Right atrium auricular region (tissue), 2 donors: ENCODE results near the gene S100A7A. TPM values are rescaled to one million over a fixed set of nuclear protein-coding genes. Genes with fewer than 3 reads are reported as not detected.

ENCODE experiments used
- DNase-seq: peaks from one replicate; pipeline ENCODE4 v3.0.0-alpha.2; 2019; ENCODE audit warnings: low spot score
- H3K27ac ChIP-seq, 2 donors: fragments of 200-600 bp; sonication (generic); 1 replicate in 1 of 2; 2 replicates in 1 of 2; pipeline ENCODE4 v1.5.1; 2016 to 2019
- H3K27me3 ChIP-seq, 2 donors: fragments of 200-600 bp; sonication (generic); one replicate each; pipeline versions ENCODE4 v1.5.1 to v1.6.0; 2017 to 2019
- H3K36me3 ChIP-seq: fragments of 200-600 bp; sonication (generic); one replicate; pipeline ENCODE4 v1.5.1; 2016
- H3K4me1 ChIP-seq, 2 donors: fragments of 200-600 bp; sonication (generic); one replicate each; pipeline versions ENCODE4 v1.5.1 to v1.6.0; 2017 to 2019
- H3K4me3 ChIP-seq, 2 donors: fragments of 200-600 bp; sonication (generic); 1 replicate in 1 of 2; 2 replicates in 1 of 2; pipeline ENCODE4 v1.5.1; 2017 to 2019; ENCODE audit warnings: mild to moderate bottlenecking in 1 of 2, moderate library complexity in 1 of 2
- H3K9me3 ChIP-seq, 2 donors: fragments of 200-600 bp; sonication (generic); one replicate each; pipeline ENCODE4 v1.5.1; 2019
- CTCF ChIP-seq, 2 donors: fragments of 200-600 bp; sonication (generic); IDR thresholded peaks; one replicate each; pipeline ENCODE4 v1.5.1; 2019; ENCODE audit warnings: antibody characterized with exemption in 2 of 2
- total RNA-seq, 2 donors: library from RNA; depleted of rRNA; stranded (reverse); fragments of >200 nt; gene quantifications; one replicate each; pipeline ENCODE4 v1.1.0, GENCODE V29; 2016

S100A7A gene
- total RNA-seq, 2 donors from 2014 or later, result not detected

- Histone ChIP-seq H3K27me3 (no peaks in the 10 kb centered on the region), H3K4me3 (no peak overlapping the region), H3K36me3 (no peaks in the 10 kb centered on the region), H3K27ac (no peak overlapping the region), H3K4me1 (no peaks in the 10 kb centered on the region), H3K9me3 (no peaks in the 10 kb centered on the region)
- DNase-seq, result peak; percentile 11
- TF ChIP-seq CTCF (IDR thresholded peaks at IDR 0.05), result no peak
Observed at GRCh38 chr1:153431002-153431401, 14.7 kb downstream of the S100A7A start.

- TF ChIP-seq CTCF (IDR thresholded peaks at IDR 0.05), result no peak
- Histone ChIP-seq H3K36me3 (no peaks in the 10 kb centered on the region), H3K27me3 (no peaks in the 10 kb centered on the region), H3K9me3 (no peaks in the 10 kb centered on the region), H3K4me3 (no peak overlapping the region), H3K4me1 (no peaks in the 10 kb centered on the region), H3K27ac (no peak overlapping the region)
- peak; percentile 11 for DNase-seq
Observed at GRCh38 chr1:153431427-153431826, 15.1 kb downstream of the S100A7A start.

GRCh38 chr1:153431928-153432327 lies 15.6 kb downstream of the S100A7A start:
- TF ChIP-seq CTCF (IDR thresholded peaks at IDR 0.05), result no peak
- peak; percentile 21 for DNase-seq
- H3K27me3 ChIP-seq, result no peaks in the 10 kb centered on the region
- no peak overlapping the region for H3K27ac ChIP-seq
- no peak overlapping the region for H3K4me3 ChIP-seq
- H3K9me3 ChIP-seq, result no peaks in the 10 kb centered on the region
- H3K36me3 ChIP-seq, result no peaks in the 10 kb centered on the region
- no peaks in the 10 kb centered on the region for H3K4me1 ChIP-seq

- H3K4me1 ChIP-seq, result no peaks in the 10 kb centered on the region
- peak; percentile 44 for DNase-seq
Observed at GRCh38 chr1:153432874-153433681, 16.8 kb downstream of the S100A7A start.

GRCh38 chr1:153434746-153435455 lies 18.6 kb downstream of the S100A7A start:
- DNase-seq, result peak; percentile 46
- H3K4me1 ChIP-seq, result no peaks in the 10 kb centered on the region
- H3K27ac ChIP-seq, result no peak overlapping the region
- H3K27me3 ChIP-seq, result no peaks in the 10 kb centered on the region
- H3K4me3 ChIP-seq, result no peak overlapping the region
- no peak for TF ChIP-seq CTCF (IDR thresholded peaks at IDR 0.05)
- no peaks in the 10 kb centered on the region for H3K36me3 ChIP-seq
- no peaks in the 10 kb centered on the region for H3K9me3 ChIP-seq

More at GRCh38 chr1:153432874-153433681, 16.8 kb downstream of the S100A7A start:
- no peak for TF ChIP-seq CTCF (IDR thresholded peaks at IDR 0.05)
- Histone ChIP-seq H3K27ac (no peak overlapping the region), H3K36me3 (no peaks in the 10 kb centered on the region), H3K9me3 (no peaks in the 10 kb centered on the region), H3K4me3 (no peak overlapping the region), H3K27me3 (no peaks in the 10 kb centered on the region)
